Neural progenitor cell (in vitro differentiated cells): ENCODE results near the gene ATF3. TPM values are rescaled to one million over a fixed set of nuclear protein-coding genes. Genes with fewer than 3 reads are reported as not detected.
A peak's percentile ranks its signal among the peaks of the same experiment; 100 is the strongest.

Source experiments
- DNase-seq: peaks from one replicate; pipeline ENCODE4 v3.0.0-alpha.2; 2016; ENCODE audit warnings: low spot score
- H2AFZ ChIP-seq: fragments of 200-600 bp; sonication (generic); replicated peaks from 2 replicates; pipeline ENCODE4 v1.6.1; 2016; ENCODE audit warnings: antibody characterized with exemption
- H3F3A ChIP-seq: fragments of 200-600 bp; sonication (generic); 2 replicates; pipeline ENCODE4 v1.6.1; 2016; ENCODE audit warnings: antibody characterized with exemption, low read depth
- H3K27ac ChIP-seq: fragments of 200-600 bp; sonication (generic); 2 replicates; pipeline ENCODE4 v1.5.1; 2016; ENCODE audit warnings: mild to moderate bottlenecking
- H3K27me3 ChIP-seq: fragments of 200-600 bp; sonication (generic); 2 replicates; pipeline ENCODE4 v1.6.1; 2016; ENCODE audit warnings: mild to moderate bottlenecking, moderate library complexity
- H3K36me3 ChIP-seq: fragments of 200-600 bp; sonication (generic); 2 replicates; pipeline ENCODE4 v1.5.1; 2016
- H3K4me1 ChIP-seq: fragments of 200-600 bp; sonication (generic); 2 replicates; pipeline ENCODE4 v1.6.1; 2016; ENCODE audit warnings: mixed run types
- H3K4me2 ChIP-seq: fragments of 200-600 bp; sonication (generic); 2 replicates; pipeline ENCODE4 v1.6.1; 2016
- H3K4me3 ChIP-seq: fragments of 200-600 bp; sonication (generic); 2 replicates; pipeline ENCODE4 v1.5.1; 2016
- H3K79me2 ChIP-seq: fragments of 200-600 bp; sonication (generic); 2 replicates; pipeline ENCODE4 v1.6.1; 2016; ENCODE audit warnings: low read depth
- H3K9ac ChIP-seq: fragments of 200-600 bp; sonication (generic); 2 replicates; pipeline ENCODE4 v1.6.1; 2016
- H3K9me3 ChIP-seq: fragments of 200-600 bp; sonication (generic); 2 replicates; pipeline ENCODE4 v1.5.1; 2016; ENCODE audit warnings: low read depth
- H4K20me1 ChIP-seq: fragments of 200-600 bp; sonication (generic); 2 replicates; pipeline ENCODE4 v1.6.1; 2016; ENCODE audit warnings: low read depth
- H3K27ac Mint-ChIP-seq: 3 replicates; pipeline ENCODE4 v1.8.0; 2021; ENCODE audit warnings: mixed read lengths
- H3K27me3 Mint-ChIP-seq: 2 replicates; pipeline ENCODE4 v1.8.0; 2022; ENCODE audit warnings: low read depth, mild to moderate bottlenecking, inconsistent platforms, moderate library complexity, mixed read lengths; ENCODE audit not compliant: insufficient read depth
- H3K36me3 Mint-ChIP-seq: 3 replicates; pipeline ENCODE4 v1.8.0; 2021; ENCODE audit warnings: mixed read lengths
- H3K4me1 Mint-ChIP-seq: 3 replicates; pipeline ENCODE4 v1.8.0; 2021; ENCODE audit warnings: mixed read lengths
- H3K4me3 Mint-ChIP-seq: 3 replicates; pipeline ENCODE4 v1.8.0; 2021; ENCODE audit warnings: mild to moderate bottlenecking, moderate library complexity, mixed read lengths
- H3K9me3 Mint-ChIP-seq: 3 replicates; pipeline ENCODE4 v1.8.0; 2020; ENCODE audit warnings: mixed read lengths
- CTCF ChIP-seq: fragments of 200-600 bp; sonication (generic); IDR thresholded peaks from 2 replicates; pipeline ENCODE4 v1.5.1; 2017; ENCODE audit warnings: antibody characterized with exemption, mild to moderate bottlenecking
- EZH2 ChIP-seq: fragments of 200-600 bp; sonication (generic); IDR thresholded peaks from 2 replicates; pipeline ENCODE4 v1.6.1; 2017; ENCODE audit warnings: antibody characterized with exemption, mild to moderate bottlenecking, moderate library complexity
- EZH2phosphoT487 ChIP-seq: fragments of 200-600 bp; sonication (generic); IDR thresholded peaks from 2 replicates; pipeline ENCODE4 v1.6.1; 2017; ENCODE audit warnings: antibody characterized with exemption
- total RNA-seq: library from RNA; depleted of rRNA; stranded (reverse); fragments of >200 nt; gene quantifications from 2 replicates; pipeline ENCODE4 v1.2.3, GENCODE V29; 2015; ENCODE audit warnings: low replicate concordance

Gene ATF3
- total RNA-seq, 1 donor from 2014 or later, result 7.8 TPM

- Mint-ChIP-seq H3K4me3 (no peak overlapping the region), H3K4me1 (peaks cover 29% of the 10 kb centered on the region), H3K27me3 (peaks cover 3% of the 10 kb centered on the region), H3K36me3 (no peaks in the 10 kb centered on the region), H3K27ac (no peak overlapping the region), H3K9me3 (no peaks in the 10 kb centered on the region)
- no peak overlapping the region for H3K27ac ChIP-seq
- H3F3A ChIP-seq, result no peaks in the 10 kb centered on the region
- TF ChIP-seq EZH2phosphoT487, result no peak
- TF ChIP-seq EZH2, result no peak
- no peak for TF ChIP-seq CTCF
- peak overlapping the region; percentile 37 for H2AFZ ChIP-seq
- H4K20me1 ChIP-seq, result no peaks in the 10 kb centered on the region
- H3K9me3 ChIP-seq, result no peaks in the 10 kb centered on the region
- DNase-seq, result no peak
- no peak overlapping the region for H3K9ac ChIP-seq
- no peak overlapping the region for H3K4me3 ChIP-seq
- peaks cover 24% of the 10 kb centered on the region for H3K4me1 ChIP-seq
- no peaks in the 10 kb centered on the region for H3K27me3 ChIP-seq
- H3K4me2 ChIP-seq, result peak overlapping the region; percentile 55
- H3K36me3 ChIP-seq, result no peaks in the 10 kb centered on the region
- no peaks in the 10 kb centered on the region for H3K79me2 ChIP-seq
Measured at GRCh38 chr1:212587888-212588510, 20.6 kb upstream of the ATF3 start.

- no peaks in the 10 kb centered on the region for H3F3A ChIP-seq
- no peak overlapping the region for H3K27ac Mint-ChIP-seq
- H3K9me3 Mint-ChIP-seq, result no peaks in the 10 kb centered on the region
- no peak overlapping the region for H3K27ac ChIP-seq
- H3K79me2 ChIP-seq, result no peaks in the 10 kb centered on the region
- H3K4me1 Mint-ChIP-seq, result peaks cover 26% of the 10 kb centered on the region
- DNase-seq, result no peak
- H3K4me3 ChIP-seq, result no peak overlapping the region
- TF ChIP-seq EZH2phosphoT487, result no peak
- TF ChIP-seq CTCF, result no peak
- TF ChIP-seq EZH2, result no peak
- H3K4me2 ChIP-seq, result no peak overlapping the region
- no peak overlapping the region for H3K9ac ChIP-seq
- H3K9me3 ChIP-seq, result no peaks in the 10 kb centered on the region
- no peak overlapping the region for H3K4me3 Mint-ChIP-seq
- H3K27me3 ChIP-seq, result no peaks in the 10 kb centered on the region
- no peak overlapping the region for H2AFZ ChIP-seq
- H3K4me1 ChIP-seq, result peaks cover 26% of the 10 kb centered on the region
- H3K27me3 Mint-ChIP-seq, result peaks cover 6% of the 10 kb centered on the region
- H3K36me3 ChIP-seq, result no peaks in the 10 kb centered on the region
- no peaks in the 10 kb centered on the region for H3K36me3 Mint-ChIP-seq
- H4K20me1 ChIP-seq, result no peaks in the 10 kb centered on the region
Measured at GRCh38 chr1:212589446-212589845, 19.1 kb upstream of the ATF3 start.

- no peak for TF ChIP-seq EZH2
- no peak for TF ChIP-seq CTCF
- TF ChIP-seq EZH2phosphoT487, result no peak
- Mint-ChIP-seq H3K4me3 (no peak overlapping the region), H3K9me3 (no peaks in the 10 kb centered on the region), H3K4me1 (peaks cover 39% of the 10 kb centered on the region), H3K36me3 (no peaks in the 10 kb centered on the region), H3K27ac (no peak overlapping the region), H3K27me3 (peaks cover 8% of the 10 kb centered on the region)
- H3K4me3 ChIP-seq, result no peak overlapping the region
- no peaks in the 10 kb centered on the region for H3K79me2 ChIP-seq
- H3K4me1 ChIP-seq, result peaks cover 29% of the 10 kb centered on the region
- no peak overlapping the region for H2AFZ ChIP-seq
- no peaks in the 10 kb centered on the region for H3K9me3 ChIP-seq
- H3K27me3 ChIP-seq, result no peaks in the 10 kb centered on the region
- H3F3A ChIP-seq, result no peaks in the 10 kb centered on the region
- DNase-seq, result no peak
- no peaks in the 10 kb centered on the region for H3K36me3 ChIP-seq
- H4K20me1 ChIP-seq, result no peaks in the 10 kb centered on the region
- no peak overlapping the region for H3K27ac ChIP-seq
- no peak overlapping the region for H3K4me2 ChIP-seq
- no peak overlapping the region for H3K9ac ChIP-seq
Measured at GRCh38 chr1:212591922-212592321, 16.6 kb upstream of the ATF3 start.
